HL-60 (cell line): ENCODE measurements around the gene CACNA2D3.

Source experiments
- DNase-seq, 2 experiments: peaks; one replicate each; pipeline ENCODE4 v3.0.0-alpha.2; 2010 to 2020; ENCODE audit warnings: low read depth in 1 of 2, low spot score in 1 of 2
- H3K27ac ChIP-seq: fragments of 250-450 bp; sonication (Bioruptor Pico); replicated peaks from 2 replicates; pipeline ENCODE4 v1.5.1; 2020; ENCODE audit warnings: mild to moderate bottlenecking, moderate library complexity
- H3K27me3 ChIP-seq: fragments of 250-450 bp; sonication (Bioruptor Pico); 2 replicates; pipeline ENCODE4 v1.5.1; 2021; ENCODE audit warnings: mild to moderate bottlenecking, moderate library complexity; ENCODE audit not compliant: insufficient read depth, poor library complexity, severe bottlenecking
- H3K4me3 ChIP-seq: replicated peaks from 2 replicates; pipeline ENCODE4 v1.5.1; 2011; ENCODE audit warnings: mild to moderate bottlenecking, control low read depth, low read length; ENCODE audit not compliant: insufficient read depth
- GABPA ChIP-seq: IDR thresholded peaks from 2 replicates; pipeline ENCODE4 v1.6.1; 2012; ENCODE audit warnings: low read depth
- POLR2AphosphoS5 ChIP-seq: IDR thresholded peaks from 2 replicates; pipeline ENCODE4 v1.6.1; 2012; ENCODE audit warnings: low read depth
- SPI1 ChIP-seq: IDR thresholded peaks from 2 replicates; pipeline ENCODE4 v1.6.1; 2012; ENCODE audit warnings: low read depth, mild to moderate bottlenecking, borderline replicate concordance
- TF ChIP-seq, protein P1 (sequence below): IDR thresholded peaks from one replicate; pipeline ENCODE4 v1.5.1; 2011; ENCODE audit warnings: low read length, control low read depth, inconsistent platforms; ENCODE audit not compliant: insufficient read depth
- TF ChIP-seq, protein P2 (sequence below): IDR thresholded peaks from 2 replicates; pipeline ENCODE4 v1.6.1; 2012; ENCODE audit warnings: low read depth; ENCODE audit not compliant: insufficient replicate concordance

Gene CACNA2D3

DNA sequence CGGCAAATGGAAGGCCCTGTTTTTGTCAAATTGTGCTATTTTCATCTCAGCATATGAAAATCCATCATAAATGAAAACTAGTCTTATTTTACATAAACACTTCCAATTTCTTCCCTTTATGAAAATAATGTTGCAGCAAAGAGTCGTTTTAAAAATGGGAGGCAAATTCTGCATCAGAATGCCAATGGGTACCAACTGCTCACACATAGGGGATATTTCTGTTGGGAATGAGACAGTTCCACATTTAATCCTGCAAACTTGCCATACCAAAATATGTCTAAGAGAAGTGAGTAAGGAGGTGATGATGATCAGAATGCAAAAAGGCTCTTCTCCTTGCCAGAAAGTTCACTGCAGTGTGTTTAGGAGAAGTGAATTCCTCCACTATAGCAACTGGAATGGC lies 391.7 kb downstream of the CACNA2D3 start:
- no peak for DNase-seq
- Histone ChIP-seq H3K27me3 (no peaks in the 10 kb centered on the region), H3K4me3 (no peak overlapping the region), H3K27ac (no peak overlapping the region)
- no peak for TF ChIP-seq SPI1
- no peak for TF ChIP-seq POLR2AphosphoS5
- TF ChIP-seq GABPA, result no peak
- TF ChIP-seq, protein P1, sequence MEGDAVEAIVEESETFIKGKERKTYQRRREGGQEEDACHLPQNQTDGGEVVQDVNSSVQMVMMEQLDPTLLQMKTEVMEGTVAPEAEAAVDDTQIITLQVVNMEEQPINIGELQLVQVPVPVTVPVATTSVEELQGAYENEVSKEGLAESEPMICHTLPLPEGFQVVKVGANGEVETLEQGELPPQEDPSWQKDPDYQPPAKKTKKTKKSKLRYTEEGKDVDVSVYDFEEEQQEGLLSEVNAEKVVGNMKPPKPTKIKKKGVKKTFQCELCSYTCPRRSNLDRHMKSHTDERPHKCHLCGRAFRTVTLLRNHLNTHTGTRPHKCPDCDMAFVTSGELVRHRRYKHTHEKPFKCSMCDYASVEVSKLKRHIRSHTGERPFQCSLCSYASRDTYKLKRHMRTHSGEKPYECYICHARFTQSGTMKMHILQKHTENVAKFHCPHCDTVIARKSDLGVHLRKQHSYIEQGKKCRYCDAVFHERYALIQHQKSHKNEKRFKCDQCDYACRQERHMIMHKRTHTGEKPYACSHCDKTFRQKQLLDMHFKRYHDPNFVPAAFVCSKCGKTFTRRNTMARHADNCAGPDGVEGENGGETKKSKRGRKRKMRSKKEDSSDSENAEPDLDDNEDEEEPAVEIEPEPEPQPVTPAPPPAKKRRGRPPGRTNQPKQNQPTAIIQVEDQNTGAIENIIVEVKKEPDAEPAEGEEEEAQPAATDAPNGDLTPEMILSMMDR, result no peak
- TF ChIP-seq, protein P2, sequence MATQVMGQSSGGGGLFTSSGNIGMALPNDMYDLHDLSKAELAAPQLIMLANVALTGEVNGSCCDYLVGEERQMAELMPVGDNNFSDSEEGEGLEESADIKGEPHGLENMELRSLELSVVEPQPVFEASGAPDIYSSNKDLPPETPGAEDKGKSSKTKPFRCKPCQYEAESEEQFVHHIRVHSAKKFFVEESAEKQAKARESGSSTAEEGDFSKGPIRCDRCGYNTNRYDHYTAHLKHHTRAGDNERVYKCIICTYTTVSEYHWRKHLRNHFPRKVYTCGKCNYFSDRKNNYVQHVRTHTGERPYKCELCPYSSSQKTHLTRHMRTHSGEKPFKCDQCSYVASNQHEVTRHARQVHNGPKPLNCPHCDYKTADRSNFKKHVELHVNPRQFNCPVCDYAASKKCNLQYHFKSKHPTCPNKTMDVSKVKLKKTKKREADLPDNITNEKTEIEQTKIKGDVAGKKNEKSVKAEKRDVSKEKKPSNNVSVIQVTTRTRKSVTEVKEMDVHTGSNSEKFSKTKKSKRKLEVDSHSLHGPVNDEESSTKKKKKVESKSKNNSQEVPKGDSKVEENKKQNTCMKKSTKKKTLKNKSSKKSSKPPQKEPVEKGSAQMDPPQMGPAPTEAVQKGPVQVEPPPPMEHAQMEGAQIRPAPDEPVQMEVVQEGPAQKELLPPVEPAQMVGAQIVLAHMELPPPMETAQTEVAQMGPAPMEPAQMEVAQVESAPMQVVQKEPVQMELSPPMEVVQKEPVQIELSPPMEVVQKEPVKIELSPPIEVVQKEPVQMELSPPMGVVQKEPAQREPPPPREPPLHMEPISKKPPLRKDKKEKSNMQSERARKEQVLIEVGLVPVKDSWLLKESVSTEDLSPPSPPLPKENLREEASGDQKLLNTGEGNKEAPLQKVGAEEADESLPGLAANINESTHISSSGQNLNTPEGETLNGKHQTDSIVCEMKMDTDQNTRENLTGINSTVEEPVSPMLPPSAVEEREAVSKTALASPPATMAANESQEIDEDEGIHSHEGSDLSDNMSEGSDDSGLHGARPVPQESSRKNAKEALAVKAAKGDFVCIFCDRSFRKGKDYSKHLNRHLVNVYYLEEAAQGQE, result no peak

DNA sequence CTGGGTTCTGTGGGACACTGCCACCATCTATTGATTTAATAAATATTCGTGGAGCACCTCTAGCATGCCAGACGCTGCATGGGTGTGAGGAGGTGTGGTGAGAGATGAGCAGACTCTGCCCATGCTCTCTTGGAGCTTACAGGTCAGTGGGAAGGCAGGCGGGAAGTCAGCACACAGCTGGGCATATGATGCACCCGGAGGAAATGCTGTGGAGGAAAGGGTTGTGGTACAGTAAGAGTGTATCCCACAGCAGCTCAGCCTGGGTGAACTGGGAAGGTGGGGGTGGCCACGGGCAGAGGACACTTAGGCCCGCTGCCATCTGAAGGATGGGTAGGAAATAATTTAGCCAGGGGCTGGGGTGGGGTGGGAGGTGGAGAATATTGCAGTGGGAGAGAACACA lies 392.1 kb downstream of the CACNA2D3 start:
- H3K4me3 ChIP-seq, result no peak overlapping the region
- no peak for DNase-seq
- no peak for TF ChIP-seq POLR2AphosphoS5
- no peak for TF ChIP-seq SPI1
- TF ChIP-seq, protein P1, result no peak
- TF ChIP-seq GABPA, result no peak
- TF ChIP-seq, protein P2, result no peak
- H3K27me3 ChIP-seq, result no peaks in the 10 kb centered on the region
- H3K27ac ChIP-seq, result no peak overlapping the region

DNA sequence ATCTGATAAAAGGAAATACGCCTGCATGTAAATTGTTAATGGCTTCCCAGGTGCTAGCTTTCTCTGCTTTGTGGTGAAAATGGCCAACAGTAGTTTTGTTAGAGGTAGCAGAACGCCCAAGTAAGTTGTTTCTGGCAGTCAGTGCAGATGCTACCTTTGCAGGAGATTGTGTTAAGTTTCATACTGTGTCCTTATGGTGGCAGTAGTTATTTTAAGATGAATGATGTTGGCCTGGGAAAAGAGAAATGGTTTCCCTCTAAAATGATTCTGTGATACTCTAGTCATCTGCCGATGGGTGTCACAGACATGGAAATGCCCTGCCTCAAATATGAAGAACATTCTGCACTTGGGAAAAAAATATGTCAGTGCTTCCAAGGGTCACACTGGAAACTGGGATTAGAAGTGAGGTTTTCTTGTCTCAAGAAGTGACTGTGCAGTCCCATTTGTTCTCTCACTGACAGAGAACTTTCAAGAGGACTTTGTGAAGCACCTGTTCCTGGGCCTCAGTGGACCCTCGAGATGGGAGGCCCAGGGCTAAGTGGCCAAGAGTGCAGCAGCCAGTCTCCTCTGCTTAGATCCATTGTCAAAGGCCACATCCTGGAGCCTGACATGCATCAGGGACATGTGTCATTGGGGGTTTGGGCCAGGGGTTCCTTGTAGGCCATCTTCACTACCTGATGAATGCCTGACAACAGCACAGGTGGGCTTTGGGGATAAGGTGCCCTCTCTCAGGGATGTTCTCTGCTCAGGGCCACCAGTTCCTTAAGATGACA lies 393.3 kb downstream of the CACNA2D3 start:
- Histone ChIP-seq H3K27ac (no peak overlapping the region), H3K4me3 (no peak overlapping the region), H3K27me3 (no peaks in the 10 kb centered on the region)
- TF ChIP-seq, protein P1, result no peak
- TF ChIP-seq SPI1, result no peak
- DNase-seq, result no peak

DNA sequence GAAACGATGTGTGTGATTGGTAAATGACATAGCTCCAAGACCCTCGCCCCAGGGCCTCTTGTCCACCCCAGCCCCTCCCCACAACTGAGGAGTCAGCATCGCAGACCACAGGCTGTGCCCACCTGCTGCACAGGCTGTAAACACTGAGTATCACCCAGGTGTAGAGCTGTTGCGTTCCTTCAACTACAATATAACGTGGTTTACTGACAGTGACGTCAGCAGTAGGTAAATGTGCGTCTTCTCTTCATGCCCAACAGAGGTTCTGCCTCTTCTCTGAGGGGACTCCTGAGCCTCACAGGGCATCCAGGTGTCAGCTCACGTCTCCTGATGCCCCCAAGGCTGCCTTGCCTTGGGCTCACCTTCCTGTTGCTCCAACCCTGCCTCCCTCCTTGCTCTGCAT lies 395.1 kb downstream of the CACNA2D3 start:
- Histone ChIP-seq H3K27me3 (no peaks in the 10 kb centered on the region), H3K27ac (no peak overlapping the region), H3K4me3 (no peak overlapping the region)
- TF ChIP-seq POLR2AphosphoS5, result no peak
- no peak for TF ChIP-seq GABPA
- TF ChIP-seq SPI1, result no peak
- TF ChIP-seq, protein P1, result no peak
- TF ChIP-seq, protein P2, result no peak
- DNase-seq, result no peak
